ENCODE data around the gene NSL1.
A peak's percentile ranks its signal among the peaks of the same experiment; 100 is the strongest.
"Not testable (repeated sequence)": the region's sequence is repeated elsewhere in the genome, so short reads cannot be mapped to it uniquely, and the experiment has no call there.

Gene NSL1, protein sequence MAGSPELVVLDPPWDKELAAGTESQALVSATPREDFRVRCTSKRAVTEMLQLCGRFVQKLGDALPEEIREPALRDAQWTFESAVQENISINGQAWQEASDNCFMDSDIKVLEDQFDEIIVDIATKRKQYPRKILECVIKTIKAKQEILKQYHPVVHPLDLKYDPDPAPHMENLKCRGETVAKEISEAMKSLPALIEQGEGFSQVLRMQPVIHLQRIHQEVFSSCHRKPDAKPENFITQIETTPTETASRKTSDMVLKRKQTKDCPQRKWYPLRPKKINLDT
- total RNA-seq: 10.0 to 56.3 (median 36.2) reads per million in 18 experiments

DNA sequence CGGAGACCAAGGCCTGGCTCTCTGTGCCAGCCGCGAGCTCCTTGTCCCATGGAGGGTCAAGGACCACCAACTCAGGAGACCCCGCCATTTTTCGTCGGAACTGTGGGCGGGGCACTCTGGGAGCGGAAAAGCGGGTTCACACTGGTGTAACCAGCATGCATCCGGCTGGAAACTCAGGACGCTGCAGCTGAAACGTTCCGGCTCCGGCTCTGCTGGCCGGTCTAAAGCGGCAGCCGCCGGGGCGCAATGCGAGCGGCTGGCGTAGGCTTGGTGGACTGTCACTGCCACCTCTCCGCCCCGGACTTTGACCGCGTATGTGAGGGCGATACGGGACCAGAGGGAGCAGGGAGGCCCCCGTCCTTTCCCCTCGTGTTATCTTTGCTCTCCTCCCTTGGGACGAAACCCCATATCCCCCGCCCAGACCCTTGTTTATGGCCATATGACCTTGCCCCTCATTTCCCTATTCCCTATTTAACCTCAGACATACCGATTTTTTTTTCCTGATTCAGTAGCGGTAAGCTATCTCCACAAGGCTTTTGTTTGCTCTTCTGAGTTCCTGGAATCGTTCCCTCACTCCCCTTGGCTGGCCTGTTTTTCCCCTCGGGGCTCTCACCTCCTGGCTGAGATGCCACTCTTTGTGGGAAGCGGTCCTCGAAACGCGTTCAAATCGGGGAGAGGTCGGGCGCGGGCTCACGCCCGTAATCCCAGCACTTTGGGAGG, at the start of gene NSL1, which contains the start of gene TATDN3:
Gene NSL1 (minus strand): TSS at position 102 of the 720 bp plus-strand sequence. CDS start 14 bp downstream, at position 88.
Gene TATDN3 (plus strand): TSS at position 219 of the 720 bp plus-strand sequence. CDS start 28 bp downstream, at position 247.
- peak; percentile 96 to 99 for DNase-seq

DNA sequence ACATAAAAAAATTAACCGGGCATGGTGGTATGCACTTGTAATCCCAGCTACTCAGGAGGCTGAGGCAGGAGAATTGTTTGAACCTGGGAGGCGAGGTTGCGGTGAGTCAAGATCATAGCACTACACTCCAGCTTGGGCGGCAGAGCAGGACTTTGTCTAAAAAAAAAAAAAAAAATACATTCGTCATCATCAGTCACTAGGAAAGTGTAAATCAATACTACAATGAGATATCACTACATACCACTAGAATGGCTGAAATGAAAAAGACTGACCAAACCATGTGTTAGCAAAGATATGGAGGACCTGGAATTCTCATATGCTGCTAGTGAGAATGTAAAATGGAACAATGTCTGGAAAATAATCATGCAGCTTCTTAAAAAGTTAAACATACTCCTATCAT, 46.6 kb upstream of the NSL1 start:
- no peak for DNase-seq

DNA sequence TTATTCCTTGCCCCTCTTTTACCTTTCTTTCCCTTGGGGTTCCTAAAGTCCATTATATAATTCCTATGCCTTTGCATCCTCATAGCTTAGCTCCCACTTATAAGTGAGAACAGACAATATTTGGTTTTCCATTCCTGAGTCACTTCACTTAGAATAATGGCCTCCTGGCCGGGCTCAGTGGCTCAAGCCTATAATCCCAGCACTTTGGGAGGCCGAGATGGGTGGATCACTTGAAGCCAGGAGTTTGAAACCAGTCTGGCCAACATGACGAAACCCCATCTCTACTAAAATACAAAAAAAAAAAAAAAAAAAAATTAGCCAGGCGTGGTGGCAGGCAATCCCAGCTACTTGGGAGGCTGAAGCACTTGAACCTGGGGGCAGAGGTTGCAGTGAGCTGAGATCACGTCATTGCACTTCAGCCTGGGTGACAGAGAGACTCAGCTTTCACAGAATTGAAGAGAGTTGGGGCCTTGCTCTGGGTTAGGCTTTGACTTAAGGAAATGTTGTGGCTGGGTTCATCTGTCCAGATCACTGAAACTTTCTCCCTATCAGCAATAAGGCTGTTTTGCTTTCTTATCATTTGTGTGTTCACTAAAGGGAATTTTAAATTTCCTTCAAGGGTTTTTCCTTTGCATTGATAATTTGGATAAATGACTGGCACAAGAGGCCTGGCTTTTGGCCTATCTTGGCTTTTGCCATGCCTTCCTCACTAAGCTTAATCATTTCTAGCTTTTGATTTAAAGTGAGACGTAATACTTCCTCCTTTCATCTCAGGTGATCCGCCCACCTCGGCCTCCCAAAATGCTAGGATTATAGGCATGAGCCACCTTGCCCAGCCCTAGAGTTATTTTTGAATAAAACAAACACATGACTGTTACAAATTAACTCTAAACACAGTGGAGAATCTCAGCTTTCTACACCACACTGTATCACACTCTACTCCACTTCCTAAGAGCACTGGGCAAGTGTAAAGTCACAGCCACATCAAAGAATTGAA, 41.9 kb upstream of the NSL1 start:
- not testable (repeated sequence) for DNase-seq

DNA sequence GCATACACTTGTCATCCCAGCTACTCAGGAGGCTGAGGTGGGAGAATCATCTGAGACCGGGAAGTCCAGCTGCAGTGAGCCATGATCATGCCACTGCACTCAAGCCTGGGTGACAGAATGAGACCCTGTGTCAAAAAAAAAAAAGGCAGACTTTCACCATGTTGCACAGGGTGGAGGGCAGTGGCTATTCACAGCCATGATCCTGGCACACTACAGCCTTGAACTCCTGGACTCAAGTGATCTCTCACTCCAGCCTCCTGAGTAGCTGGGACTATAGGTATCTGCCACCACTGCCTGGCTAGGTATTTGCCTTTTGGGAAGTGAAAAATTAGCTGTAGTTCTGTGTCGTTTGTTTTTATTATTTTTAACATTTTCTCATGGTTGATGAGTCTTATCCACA, 36.8 kb upstream of the NSL1 start:
- DNase-seq: no peak

DNA sequence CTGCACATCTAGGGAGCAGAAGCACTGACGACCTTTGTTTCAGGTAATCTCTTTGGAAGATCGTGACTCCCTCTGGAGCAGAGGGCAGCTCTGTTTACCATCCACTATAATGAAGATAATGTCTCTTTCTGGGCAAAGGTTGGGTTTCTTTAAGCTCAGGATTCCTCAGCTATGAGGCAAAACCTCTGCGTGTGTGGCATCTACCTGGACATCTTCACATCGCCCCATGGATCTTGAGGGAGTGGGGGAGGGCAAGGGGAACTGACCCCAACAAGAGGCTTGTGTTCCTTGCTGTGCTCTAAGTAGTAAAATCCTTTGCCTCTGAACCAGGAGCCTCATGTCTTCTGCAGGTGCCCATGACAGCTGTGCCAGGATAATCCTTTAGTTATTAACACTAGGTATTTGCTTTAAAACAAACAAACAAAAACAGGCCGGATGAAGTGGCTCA, 36.3 kb upstream of the NSL1 start:
- DNase-seq: no peak

DNA sequence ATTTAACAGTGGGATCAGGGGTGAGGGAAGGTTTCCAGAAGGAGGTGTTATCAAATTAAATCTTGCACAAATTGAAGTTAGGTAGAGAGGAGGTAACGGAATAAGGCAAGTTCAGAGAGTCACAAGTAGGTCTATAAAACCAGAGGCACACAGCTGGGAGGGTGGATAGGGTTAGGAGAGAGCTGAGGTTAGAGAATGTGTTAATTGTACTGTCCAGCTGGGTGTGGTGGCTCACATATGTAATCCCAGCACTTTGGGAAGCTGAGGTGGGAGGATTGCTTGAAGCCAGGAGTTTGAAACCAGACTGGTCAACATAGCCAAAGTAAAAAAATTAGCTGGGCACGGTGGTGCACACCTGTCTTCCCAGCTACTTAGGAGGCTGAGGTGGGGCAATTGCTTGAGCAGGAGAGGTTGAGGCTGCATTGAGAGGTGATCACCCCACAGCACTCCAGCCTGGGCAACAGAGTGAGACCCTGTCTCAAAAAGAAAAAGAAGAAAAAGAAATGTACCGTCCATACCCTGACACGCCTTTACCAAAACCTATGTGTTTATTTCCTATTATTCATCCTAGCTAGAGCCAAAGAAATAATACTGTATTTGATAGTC, 35.7 kb upstream of the NSL1 start:
- DNase-seq: no peak

DNA sequence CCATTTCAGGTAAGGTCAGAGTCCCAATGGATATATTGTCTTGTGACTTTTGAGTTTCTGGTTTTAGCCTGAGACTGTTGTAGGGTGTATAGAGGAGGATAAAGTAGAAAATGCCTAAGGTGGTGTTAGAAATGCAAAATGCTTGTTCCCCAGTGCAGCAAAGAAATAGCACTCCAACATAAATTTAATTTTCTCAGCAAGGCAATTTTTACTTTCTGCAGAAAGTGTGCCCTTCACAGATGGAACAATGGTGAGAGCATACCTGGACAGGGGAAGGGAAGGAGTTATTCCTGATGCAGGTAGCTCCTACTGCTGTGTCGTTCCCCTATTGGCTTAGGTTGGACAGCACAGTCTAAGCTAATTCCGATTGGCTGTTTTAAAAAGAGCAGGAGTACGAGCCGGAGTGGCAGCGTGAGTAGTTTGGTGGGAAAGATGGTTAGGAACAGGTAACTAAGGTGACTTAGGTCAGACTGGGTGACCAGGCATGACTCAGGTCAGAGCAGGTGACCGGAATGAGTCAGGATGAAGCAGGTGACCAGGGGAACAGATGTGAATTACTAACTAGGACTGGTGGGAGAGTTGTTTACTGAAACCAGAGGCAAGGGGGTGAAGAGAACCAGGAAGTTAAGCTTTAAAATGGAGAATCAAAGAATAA, 34.3 kb upstream of the NSL1 start:
- DNase-seq: no peak

DNA sequence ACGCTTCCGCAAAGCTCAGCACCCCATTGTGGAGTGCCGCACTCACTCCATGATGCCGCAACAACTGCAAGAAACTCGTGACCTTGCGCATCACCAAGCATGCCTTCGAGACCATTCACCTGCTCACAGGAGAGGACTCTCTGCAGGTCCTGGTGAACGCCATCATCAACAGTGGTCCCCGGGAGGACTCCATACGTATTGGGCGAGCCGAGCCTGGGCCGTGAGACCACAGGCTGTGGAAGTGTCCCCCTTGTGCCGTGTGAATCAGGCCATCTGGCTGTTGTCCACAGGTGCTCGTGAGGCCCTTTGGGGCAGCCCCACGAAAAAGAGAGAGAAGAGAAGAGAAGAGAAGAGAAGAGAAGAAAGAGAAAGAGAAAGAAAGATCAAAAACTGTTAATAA, 32.6 kb upstream of the NSL1 start:
- DNase-seq: no peak

DNA sequence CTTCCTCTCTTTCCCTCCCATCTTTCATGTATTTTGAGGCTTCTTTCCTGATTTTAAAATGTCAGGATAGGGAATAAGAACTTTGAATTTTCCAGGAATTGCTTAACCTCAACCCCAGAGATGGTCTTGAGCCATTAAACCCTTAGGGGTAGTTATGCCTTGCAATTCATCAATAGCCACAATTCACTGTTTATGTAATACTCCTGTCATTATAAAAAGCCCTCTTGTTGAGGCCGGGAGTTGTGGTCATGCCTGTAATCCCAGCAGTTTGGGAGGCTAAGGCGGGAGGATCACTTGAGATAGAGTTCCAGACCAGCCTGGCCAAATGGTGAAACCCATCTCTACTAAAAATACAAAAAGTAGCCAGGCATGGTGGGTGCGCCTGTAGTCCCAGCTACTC, 31.4 kb upstream of the NSL1 start:
- no peak for DNase-seq

DNA sequence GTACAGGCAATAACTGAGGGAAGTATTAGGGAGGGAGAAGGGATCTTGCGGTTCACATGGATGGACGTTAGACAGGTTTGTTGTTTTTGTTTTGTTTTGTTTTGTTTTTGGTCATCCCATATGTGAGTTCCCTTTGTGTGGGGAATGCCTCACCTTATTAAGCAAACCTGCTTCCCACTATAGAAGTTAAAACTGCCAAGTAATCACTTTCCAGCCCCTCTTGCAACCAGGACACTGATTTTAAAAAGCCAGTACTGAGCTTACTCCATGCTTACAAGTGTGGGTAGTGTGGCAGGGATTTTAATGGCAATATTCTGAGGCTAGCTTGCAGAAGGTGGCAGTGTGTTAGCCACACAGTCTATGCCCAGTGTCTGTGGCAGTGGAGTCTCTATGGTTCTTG, 29.4 kb upstream of the NSL1 start:
- DNase-seq: no peak

DNA sequence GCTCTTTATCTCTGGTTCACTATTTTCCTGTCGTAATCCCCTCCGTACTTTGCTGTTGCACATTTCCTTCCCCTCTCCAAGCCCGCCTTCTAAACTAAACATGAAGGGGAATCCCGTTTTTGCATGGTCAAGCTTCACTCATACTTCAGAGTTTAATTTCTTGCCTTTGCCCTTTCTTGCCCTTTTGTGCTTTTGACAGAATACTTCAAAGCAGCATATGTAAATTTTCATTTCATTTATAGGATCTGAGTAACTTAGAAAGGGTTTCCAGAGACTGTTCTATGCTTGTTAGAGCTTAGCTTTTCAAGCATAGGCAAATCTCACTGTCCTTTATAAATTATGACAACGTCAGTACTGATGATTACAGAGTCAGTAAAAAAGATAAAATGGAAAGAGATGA, 28.1 kb upstream of the NSL1 start:
- peak; percentile 55 to 59 for DNase-seq

DNA sequence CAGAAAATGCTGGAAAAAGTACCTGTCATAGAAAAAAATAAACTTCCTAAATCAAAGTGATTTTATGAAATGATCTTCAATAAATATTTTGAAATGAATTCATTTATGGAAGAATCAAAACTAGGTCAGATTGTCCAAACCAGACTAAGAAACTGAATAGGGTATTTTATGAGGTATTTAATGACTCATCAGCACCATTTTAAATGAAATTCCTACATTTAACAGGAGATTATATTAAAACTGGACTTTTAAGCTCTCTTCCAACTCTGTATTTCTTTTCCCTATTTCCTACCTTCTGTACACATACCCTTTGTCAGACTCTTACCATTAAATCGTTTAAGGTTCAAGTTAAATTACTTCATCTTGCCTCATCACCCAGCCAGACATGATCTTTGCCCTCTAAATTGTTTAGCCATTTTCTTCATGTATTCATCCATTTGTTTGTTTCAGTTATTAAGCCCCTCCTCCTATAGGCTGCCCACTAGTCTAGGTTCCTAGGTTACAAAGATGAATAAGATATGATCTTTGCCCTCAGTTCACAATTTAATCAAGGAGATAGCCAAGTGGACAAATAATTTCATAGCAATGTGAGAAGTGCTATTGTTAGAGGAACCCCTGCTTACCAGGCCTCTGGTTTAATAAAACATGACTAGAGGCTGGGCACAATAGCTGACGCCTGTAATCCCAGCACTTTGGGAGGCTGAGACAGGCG, 25.1 kb upstream of the NSL1 start:
- DNase-seq: no peak

DNA sequence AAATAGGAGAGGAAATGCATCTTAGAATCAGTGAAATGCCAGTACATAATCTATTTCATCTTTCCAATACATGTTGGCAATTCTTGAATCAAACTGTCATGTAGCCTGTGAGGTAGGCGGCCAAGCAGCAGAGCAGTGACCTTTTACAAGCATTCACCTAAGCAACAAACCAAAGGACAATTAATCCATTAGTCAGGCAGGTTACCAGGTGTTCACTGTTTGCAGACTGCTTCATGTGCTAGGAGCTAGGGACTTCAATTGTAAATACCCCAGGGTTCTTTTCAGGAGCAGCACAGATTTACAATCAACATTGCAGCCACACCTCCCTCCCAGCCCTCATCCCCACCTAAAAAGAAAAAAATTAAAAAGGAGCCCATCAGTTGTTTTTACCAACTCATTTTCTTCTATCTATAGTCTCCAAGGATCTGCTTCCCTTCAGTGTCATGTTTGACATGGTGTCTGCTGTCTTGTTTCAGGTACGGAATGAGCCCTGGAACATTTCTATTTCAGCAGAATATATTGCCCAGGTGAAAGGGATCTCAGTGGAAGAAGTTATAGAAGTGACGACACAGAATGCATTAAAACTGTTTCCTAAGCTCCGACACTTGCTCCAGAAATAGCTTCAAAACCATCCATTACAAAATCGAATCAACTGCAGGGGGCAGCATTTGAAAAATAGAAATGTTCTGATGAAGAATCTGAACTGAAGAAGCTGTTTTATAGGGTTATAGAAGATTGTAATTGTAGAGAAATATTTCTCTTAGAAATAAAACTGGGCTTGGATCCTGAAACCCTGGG, 23.2 kb upstream of the NSL1 start:
- peak; percentile 11 to 36 for DNase-seq

DNA sequence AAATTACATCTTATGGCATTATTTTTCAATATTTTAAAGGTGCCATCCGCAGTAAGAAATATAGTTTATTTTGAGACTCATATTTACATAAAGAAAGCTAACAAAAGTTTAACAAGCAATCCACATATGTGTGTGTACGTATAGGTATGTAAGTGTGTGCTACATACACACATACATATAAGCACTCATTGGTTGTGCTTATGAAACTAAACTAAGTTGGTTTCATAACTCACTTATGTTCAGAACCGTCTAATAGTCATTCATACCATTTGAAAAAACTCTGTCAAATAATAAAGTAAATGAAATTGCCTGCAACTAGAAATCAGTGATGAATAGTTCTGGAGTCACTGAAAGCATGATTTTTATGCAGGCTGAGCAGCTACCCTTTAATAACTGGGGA, 14.2 kb upstream of the NSL1 start:
- no peak for DNase-seq

DNA sequence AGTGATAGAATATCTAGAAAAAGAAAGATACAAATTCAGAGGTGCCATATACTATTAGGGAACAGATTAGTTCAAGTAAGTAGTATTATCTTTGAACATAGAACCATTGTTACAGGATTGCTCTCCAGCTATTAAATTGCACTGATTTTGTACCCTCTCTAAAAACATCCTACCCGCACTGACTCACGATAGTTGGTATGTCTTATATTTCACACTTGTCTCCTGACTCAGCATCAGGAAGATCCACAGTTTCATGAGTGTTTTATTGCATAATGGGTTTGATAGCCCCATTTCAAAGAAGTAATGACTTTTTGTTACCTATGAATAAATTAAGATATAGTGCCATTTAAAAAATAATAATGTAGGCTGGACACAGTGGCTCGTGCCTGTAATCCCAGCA, 6.1 kb upstream of the NSL1 start:
- no peak for DNase-seq

DNA sequence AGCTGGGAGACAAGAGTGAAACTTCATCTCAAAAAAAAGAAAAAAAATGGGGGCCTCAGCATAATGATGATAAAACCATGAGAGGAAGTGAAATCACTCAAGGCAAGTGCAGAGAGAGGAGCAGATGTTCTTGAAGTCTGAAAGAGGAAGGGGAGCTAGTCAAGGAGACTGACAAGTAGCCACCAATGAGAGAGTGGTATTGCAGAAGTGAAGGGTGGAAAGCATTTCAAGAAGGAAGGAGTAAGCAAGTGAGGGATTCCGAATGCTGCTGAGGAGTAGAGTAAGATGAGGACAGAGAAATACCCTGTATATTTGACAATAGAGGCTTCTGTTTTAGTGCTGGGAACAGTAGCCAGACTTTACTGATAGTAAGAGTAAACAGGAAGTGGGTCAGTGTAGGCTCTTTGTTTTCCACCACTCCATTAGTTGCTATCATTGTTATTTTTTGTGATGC, 3.0 kb upstream of the NSL1 start:
- DNase-seq: peak; percentile 77 to 90

DNA sequence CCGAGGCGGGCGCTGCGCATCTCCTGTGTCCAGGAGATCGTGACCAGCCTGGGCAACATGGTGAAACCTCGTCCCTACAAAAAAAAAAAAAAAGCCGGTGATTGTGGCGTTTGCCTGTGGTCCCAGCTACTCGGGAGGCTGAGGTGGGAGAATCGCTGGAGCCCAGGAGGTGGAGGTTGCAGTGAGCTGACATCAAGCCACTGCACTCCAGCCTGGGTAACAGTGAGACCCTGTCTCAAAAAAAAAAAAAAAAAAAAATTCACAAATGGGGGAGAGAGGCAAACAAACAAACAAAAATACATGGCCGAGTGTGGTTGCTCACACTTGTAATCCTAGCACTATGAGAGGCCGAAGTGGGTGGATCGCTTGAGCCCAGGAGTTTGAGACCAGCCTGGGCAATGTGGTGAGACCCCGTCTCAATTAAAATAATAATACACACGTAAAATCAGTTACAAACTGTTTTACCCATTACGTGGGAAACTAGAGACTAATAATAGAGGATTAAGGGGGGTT, 875 bp upstream of the NSL1 start:
- DNase-seq: no peak

DNA sequence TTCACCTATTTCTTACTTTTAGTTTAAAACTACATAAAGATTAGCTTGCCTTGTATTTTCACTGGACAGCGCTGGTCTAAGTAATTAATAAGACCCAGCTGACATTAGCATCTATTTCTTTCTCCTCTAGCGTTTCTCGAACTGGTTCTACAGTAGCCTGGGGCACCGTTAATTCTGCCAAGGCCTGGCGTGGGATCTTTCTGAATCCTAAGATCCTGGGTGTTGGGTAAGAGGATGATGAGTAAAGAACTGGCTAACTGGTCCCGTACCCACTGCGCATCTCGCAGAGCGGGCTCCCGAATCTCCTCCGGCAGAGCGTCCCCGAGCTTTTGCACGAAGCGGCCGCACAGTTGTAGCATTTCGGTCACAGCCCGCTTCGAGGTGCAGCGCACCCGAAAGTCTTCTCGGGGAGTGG, 309 bp downstream of the NSL1 start:
- DNase-seq: peak; percentile 65 to 71

DNA sequence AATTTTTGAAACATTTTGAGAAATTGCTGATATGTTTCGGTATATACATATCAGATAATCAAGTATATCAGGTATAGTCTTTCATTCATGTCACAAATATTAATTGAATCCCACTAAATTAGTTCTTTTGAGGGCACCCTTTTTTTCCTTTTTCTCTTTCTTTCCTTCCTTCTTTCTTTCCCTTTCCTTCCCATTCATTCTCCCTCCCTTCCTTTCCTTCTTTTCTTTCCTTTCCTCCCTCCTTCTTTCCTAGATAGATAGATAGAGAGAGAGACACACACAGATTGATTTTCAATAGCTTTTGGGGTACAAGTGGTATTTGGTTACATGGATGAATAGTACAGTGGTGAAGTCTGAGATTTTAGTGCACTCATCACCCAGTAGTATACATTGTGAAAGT, 5.7 kb downstream of the NSL1 start:
- no peak for DNase-seq

DNA sequence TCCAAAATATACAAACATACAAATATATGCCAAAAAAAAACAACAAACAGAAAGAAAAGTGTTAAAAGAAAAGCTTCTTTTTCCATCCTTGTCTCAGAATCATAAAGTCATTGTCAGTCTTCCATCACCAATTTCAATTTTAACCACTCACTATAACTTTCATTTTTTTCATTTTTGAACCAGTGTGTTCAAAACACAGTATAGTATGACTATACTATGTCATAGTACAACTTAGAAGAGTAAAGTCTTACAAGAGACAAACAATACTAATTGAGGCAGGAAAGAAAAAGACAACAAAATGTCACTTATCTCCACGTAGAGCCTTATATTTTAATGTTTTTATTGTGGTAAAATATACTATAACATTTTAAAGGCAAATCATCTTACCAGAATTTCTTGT, 7.6 kb downstream of the NSL1 start:
- DNase-seq: no peak
